PFSK-1 (cell line): ENCODE results near the gene HAPLN2.

Experiments used
- FOXP2 ChIP-seq: optimal IDR thresholded peaks from 2 replicates; pipeline ENCODE3; 2011; ENCODE audit warnings: borderline replicate concordance, control low read depth, inconsistent platforms; ENCODE audit not compliant: insufficient read depth; ENCODE audit errors: extremely low read length, extremely low read depth
- POLR2AphosphoS5 ChIP-seq: IDR thresholded peaks from 2 replicates; pipeline ENCODE4 v1.6.1; 2012; ENCODE audit warnings: low read depth, mild to moderate bottlenecking, control low read depth, low read length, moderate library complexity
- REST ChIP-seq, 2 experiments: IDR thresholded peaks; 2 replicates each; pipeline versions ENCODE4 v1.6.1 to v1.8.0; 2011 to 2012; ENCODE audit warnings: low read depth in 2 of 2, low read length in 2 of 2, control low read depth in 1 of 2, inconsistent platforms in 1 of 2, mild to moderate bottlenecking in 1 of 2, moderate library complexity in 1 of 2; ENCODE audit not compliant: insufficient read depth in 1 of 2
- SIN3A ChIP-seq: IDR thresholded peaks from 2 replicates; pipeline ENCODE4 v1.6.1; 2012; ENCODE audit warnings: mild to moderate bottlenecking, low read length, moderate library complexity, borderline replicate concordance; ENCODE audit not compliant: insufficient read depth
- TAF1 ChIP-seq: IDR thresholded peaks from 2 replicates; pipeline ENCODE4 v1.6.1; 2012; ENCODE audit warnings: low read length, control low read depth, borderline replicate concordance; ENCODE audit not compliant: insufficient read depth

The HAPLN2 gene

GRCh38 chr1:156591432-156592157 is 27.6 kb upstream of the HAPLN2 start, which contains the start of gene NAXE:
Gene NAXE, plus strand, starts transcription at chr1:156591776. Its CDS starts 29 bp downstream, at chr1:156591805.
- TF ChIP-seq POLR2AphosphoS5 (peak; percentile 91), REST (IDR thresholded peaks at IDR 0.05; ENCODE audit: insufficient read depth in 1 of 2, low read depth in 2 of 2, low read length in 2 of 2) (peak; percentile 17 to 37; a peak in 1 of 4 replicates), TAF1 (peak; percentile 78; the same call in 1 of the 2 replicates), FOXP2 (no peak), SIN3A (0 out of 2 replicates have a peak, but pooled peaks have one; percentile 16)

GRCh38 chr1:156592158-156592909 is 26.9 kb upstream of the HAPLN2 start:
- TF ChIP-seq REST (IDR thresholded peaks at IDR 0.05; ENCODE audit: insufficient read depth in 1 of 2, low read depth in 2 of 2, low read length in 2 of 2) (no peak), FOXP2 (no peak), TAF1 (no peak), SIN3A (no peak), POLR2AphosphoS5 (peak; percentile 47; the same call in 1 of the 2 replicates)

GRCh38 chr1:156592910-156593660 is 26.1 kb upstream of the HAPLN2 start:
- TF ChIP-seq SIN3A, result no peak
- no peak for TF ChIP-seq POLR2AphosphoS5
- TF ChIP-seq FOXP2, result no peak
- TF ChIP-seq REST (IDR thresholded peaks at IDR 0.05; ENCODE audit: insufficient read depth in 1 of 2, low read depth in 2 of 2, low read length in 2 of 2), result no peak
- no peak for TF ChIP-seq TAF1

- TF ChIP-seq SIN3A, result no peak
- no peak for TF ChIP-seq FOXP2
- no peak for TF ChIP-seq TAF1
- no peak for TF ChIP-seq REST (IDR thresholded peaks at IDR 0.05; ENCODE audit: insufficient read depth in 1 of 2, low read depth in 2 of 2, low read length in 2 of 2)
- no peak for TF ChIP-seq POLR2AphosphoS5
Measured at GRCh38 chr1:156593661-156593989, 25.6 kb upstream of the HAPLN2 start.
